ENCODE data around the gene UACA.

DNA sequence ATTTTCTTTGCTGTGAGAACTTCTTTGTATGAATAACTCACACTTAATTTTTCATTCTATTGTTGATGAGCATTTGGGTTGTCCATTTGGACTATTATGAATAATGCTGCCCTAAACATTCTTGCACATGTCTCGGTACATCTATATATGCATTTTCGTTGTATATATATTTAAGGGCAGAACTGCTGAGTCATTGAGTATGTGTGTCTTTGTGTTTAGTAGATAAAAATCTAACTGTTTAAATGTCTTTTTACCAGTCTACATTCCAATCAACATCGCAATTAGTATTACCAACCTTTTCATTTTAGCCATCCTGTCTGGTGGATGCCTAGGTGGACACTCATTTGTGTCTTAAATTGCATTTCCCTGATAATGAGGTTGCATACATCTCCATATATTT, 144.4 kb downstream of the UACA start:
- no peak for TF ChIP-seq CTCF (IDR thresholded peaks at IDR 0.05; ENCODE audit: low read depth, low read length)
- TF ChIP-seq POLR2A (IDR thresholded peaks at IDR 0.05; ENCODE audit: extremely low read depth, insufficient read length), result no peak
- TF ChIP-seq MYC (IDR thresholded peaks at IDR 0.05; ENCODE audit: low read depth, low read length), result no peak
- TF ChIP-seq MAX (IDR thresholded peaks at IDR 0.05; ENCODE audit: low read depth, low read length), result no peak

All from NB4 (cell line).